WTC11 (cell line): ENCODE results near the gene NGB.

ENCODE experiments used
- ETV6 ChIP-seq: sonication (generic); formaldehyde crosslinking; IDR thresholded peaks from 2 replicates; pipeline ENCODE4 v1.8.1; 2022; ENCODE audit warnings: mild to moderate bottlenecking, missing genetic modification reagents
- IRF2 ChIP-seq: sonication (generic); formaldehyde crosslinking; IDR thresholded peaks from 2 replicates; pipeline ENCODE4 v1.8.0; 2022; ENCODE audit warnings: low read depth, missing genetic modification reagents, borderline replicate concordance
- MYBL2 ChIP-seq: sonication (generic); formaldehyde crosslinking; IDR thresholded peaks from 2 replicates; pipeline ENCODE4 v1.8.1; 2023; ENCODE audit warnings: mild to moderate bottlenecking, moderate library complexity, missing genetic modification reagents
- ZNF232 ChIP-seq: sonication (generic); formaldehyde crosslinking; IDR thresholded peaks from 2 replicates; pipeline ENCODE4 v1.8.0; 2022; ENCODE audit warnings: mild to moderate bottlenecking, missing genetic modification reagents
- TF ChIP-seq, protein P1 (sequence below): fragments of 200-600 bp; IDR thresholded peaks from 2 replicates; pipeline ENCODE4 v1.8.0; 2022; ENCODE audit warnings: antibody characterized with exemption
- TF ChIP-seq, protein P2 (sequence below): sonication (generic); formaldehyde crosslinking; IDR thresholded peaks from 2 replicates; pipeline ENCODE4 v1.8.1; 2023; ENCODE audit warnings: mild to moderate bottlenecking, missing genetic modification reagents, moderate library complexity

DNA sequence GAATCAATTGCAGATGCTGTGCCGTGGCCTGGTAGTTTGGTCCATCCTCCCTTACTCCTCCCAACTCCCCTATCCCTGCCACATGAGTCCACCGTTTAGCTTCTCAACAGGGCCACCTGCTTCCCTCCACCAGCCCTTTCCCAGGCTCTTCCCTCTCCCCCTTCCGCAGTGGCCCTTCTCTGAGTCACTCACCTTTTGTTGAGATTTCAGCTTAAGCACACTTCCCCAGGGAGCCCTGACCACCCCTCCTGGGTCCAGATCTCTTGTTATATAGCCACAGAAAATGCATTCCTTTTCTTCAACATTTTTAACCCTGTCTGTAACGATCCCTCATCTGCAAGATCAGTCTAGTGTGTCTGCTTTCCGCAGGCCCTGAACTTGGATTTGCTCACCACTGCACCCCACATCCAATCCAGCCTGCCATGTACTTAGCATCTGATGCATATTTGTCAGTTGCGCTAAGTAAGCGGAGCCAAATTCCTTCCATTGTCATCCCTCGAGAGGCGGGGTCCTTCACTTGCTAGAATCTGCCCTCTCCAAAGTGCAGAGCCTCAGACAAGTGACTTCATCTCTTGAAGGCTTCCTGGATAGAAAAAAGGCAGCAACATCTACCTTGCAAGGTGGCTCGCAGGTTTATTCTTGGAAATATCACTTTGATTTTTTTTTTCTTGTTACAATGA lies 48.3 kb downstream of the NGB start:
- TF ChIP-seq MYBL2 (CRISPR knock-in tag) = no peak
- TF ChIP-seq, protein P1, sequence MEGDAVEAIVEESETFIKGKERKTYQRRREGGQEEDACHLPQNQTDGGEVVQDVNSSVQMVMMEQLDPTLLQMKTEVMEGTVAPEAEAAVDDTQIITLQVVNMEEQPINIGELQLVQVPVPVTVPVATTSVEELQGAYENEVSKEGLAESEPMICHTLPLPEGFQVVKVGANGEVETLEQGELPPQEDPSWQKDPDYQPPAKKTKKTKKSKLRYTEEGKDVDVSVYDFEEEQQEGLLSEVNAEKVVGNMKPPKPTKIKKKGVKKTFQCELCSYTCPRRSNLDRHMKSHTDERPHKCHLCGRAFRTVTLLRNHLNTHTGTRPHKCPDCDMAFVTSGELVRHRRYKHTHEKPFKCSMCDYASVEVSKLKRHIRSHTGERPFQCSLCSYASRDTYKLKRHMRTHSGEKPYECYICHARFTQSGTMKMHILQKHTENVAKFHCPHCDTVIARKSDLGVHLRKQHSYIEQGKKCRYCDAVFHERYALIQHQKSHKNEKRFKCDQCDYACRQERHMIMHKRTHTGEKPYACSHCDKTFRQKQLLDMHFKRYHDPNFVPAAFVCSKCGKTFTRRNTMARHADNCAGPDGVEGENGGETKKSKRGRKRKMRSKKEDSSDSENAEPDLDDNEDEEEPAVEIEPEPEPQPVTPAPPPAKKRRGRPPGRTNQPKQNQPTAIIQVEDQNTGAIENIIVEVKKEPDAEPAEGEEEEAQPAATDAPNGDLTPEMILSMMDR = no peak
- TF ChIP-seq ZNF232 (CRISPR knock-in tag) = no peak
- TF ChIP-seq, protein P2, sequence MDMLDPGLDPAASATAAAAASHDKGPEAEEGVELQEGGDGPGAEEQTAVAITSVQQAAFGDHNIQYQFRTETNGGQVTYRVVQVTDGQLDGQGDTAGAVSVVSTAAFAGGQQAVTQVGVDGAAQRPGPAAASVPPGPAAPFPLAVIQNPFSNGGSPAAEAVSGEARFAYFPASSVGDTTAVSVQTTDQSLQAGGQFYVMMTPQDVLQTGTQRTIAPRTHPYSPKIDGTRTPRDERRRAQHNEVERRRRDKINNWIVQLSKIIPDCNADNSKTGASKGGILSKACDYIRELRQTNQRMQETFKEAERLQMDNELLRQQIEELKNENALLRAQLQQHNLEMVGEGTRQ (CRISPR knock-in tag) = no peak
- no peak for TF ChIP-seq ETV6 (CRISPR knock-in tag)
- no peak for TF ChIP-seq IRF2 (CRISPR knock-in tag)
